Neural crest cell (in vitro differentiated cells): Measurements from ENCODE around the gene DGCR2. TPM values are rescaled to one million over a fixed set of nuclear protein-coding genes. Genes with fewer than 3 reads are reported as not detected.

Source experiments
- DNase-seq: peaks from one replicate; pipeline ENCODE4 v3.0.0; 2021; ENCODE audit warnings: low read depth, mixed read lengths, low spot score
- H3K27ac Mint-ChIP-seq: one replicate; pipeline ENCODE4 v1.8.0; 2021; ENCODE audit warnings: mild to moderate bottlenecking, mixed read lengths; ENCODE audit not compliant: unreplicated experiment
- H3K27me3 Mint-ChIP-seq: 2 replicates; pipeline ENCODE4 v1.8.0; 2021; ENCODE audit warnings: low read depth, mild to moderate bottlenecking, mixed read lengths
- H3K36me3 Mint-ChIP-seq: 2 replicates; pipeline ENCODE4 v1.8.0; 2021; ENCODE audit warnings: low read depth, mild to moderate bottlenecking, mixed read lengths
- H3K4me1 Mint-ChIP-seq: 2 replicates; pipeline ENCODE4 v1.8.0; 2021; ENCODE audit warnings: mixed read lengths
- H3K4me3 Mint-ChIP-seq: one replicate; pipeline ENCODE4 v1.8.0; 2021; ENCODE audit warnings: mild to moderate bottlenecking, mixed read lengths
- H3K9me3 Mint-ChIP-seq: 2 replicates; pipeline ENCODE4 v1.8.0; 2021; ENCODE audit warnings: mixed read lengths
- total RNA-seq: library from RNA; stranded (reverse); gene quantifications from 2 replicates; pipeline ENCODE4 v1.2.1, GENCODE V29; 2021
- TF ChIP-seq, protein P1 (sequence below): fragments of 200-600 bp; sonication (generic); conservative IDR thresholded peaks from 2 replicates; pipeline ENCODE4 v1.5.0; 2021; ENCODE audit warnings: antibody characterized with exemption, mild to moderate bottlenecking

DGCR2 gene
- total RNA-seq, 1 donor from 2014 or later: 91.6 TPM

- TF ChIP-seq, protein P1, sequence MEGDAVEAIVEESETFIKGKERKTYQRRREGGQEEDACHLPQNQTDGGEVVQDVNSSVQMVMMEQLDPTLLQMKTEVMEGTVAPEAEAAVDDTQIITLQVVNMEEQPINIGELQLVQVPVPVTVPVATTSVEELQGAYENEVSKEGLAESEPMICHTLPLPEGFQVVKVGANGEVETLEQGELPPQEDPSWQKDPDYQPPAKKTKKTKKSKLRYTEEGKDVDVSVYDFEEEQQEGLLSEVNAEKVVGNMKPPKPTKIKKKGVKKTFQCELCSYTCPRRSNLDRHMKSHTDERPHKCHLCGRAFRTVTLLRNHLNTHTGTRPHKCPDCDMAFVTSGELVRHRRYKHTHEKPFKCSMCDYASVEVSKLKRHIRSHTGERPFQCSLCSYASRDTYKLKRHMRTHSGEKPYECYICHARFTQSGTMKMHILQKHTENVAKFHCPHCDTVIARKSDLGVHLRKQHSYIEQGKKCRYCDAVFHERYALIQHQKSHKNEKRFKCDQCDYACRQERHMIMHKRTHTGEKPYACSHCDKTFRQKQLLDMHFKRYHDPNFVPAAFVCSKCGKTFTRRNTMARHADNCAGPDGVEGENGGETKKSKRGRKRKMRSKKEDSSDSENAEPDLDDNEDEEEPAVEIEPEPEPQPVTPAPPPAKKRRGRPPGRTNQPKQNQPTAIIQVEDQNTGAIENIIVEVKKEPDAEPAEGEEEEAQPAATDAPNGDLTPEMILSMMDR: no peak
- Mint-ChIP-seq H3K4me1 (peaks cover 8% of the 10 kb centered on the region), H3K27me3 (no peaks in the 10 kb centered on the region), H3K27ac (no peak overlapping the region), H3K36me3 (peaks cover 2% of the 10 kb centered on the region), H3K9me3 (no peaks in the 10 kb centered on the region), H3K4me3 (no peak overlapping the region)
- DNase-seq: no peak
These were observed 60.6 kb downstream of the DGCR2 start for GRCh38 chr22:19061471-19062138.

DNA sequence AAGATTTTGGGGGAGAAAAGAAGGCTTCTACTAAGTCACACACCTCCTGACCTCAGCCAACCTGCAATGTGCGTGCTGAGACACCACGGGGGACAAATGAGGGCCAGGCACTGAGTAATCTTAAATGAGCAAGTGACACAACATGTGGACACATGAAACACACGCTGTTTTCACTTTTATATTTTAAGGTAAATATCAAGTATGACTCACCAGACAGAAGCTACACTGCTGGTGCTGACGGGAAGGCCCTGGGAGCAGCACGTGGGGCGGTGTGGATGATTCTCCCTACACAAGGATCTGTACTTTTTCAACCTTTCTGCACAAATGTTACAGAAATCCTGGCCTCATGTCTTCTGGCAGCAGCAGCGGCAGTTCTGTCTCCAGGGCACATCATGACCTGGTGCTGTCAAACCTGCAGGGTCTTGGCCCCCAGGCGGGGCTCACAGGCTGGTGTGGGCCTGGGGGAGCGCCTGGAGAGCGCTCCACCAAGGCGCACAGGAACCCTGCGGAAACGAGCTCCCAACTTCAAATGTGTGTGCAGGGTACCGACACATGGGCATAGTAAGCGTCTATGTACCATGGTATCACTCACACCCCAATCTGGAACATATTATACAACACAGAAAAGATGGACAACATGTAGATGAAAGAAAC, 61.7 kb downstream of the DGCR2 start:
- Mint-ChIP-seq H3K36me3 (peaks cover 2% of the 10 kb centered on the region), H3K4me3 (no peak overlapping the region), H3K4me1 (peaks cover 8% of the 10 kb centered on the region), H3K27me3 (no peaks in the 10 kb centered on the region), H3K9me3 (no peaks in the 10 kb centered on the region), H3K27ac (no peak overlapping the region)
- TF ChIP-seq, protein P1: no peak
- no peak for DNase-seq

- no peak for DNase-seq
- Mint-ChIP-seq H3K36me3 (peaks cover 2% of the 10 kb centered on the region), H3K9me3 (no peaks in the 10 kb centered on the region), H3K4me1 (peaks cover 8% of the 10 kb centered on the region), H3K4me3 (no peak overlapping the region), H3K27ac (no peak overlapping the region), H3K27me3 (no peaks in the 10 kb centered on the region)
- TF ChIP-seq, protein P1: no peak
These were observed 62.5 kb downstream of the DGCR2 start for GRCh38 chr22:19059481-19060278.

- peaks cover 8% of the 10 kb centered on the region for H3K4me1 Mint-ChIP-seq
- H3K36me3 Mint-ChIP-seq: peaks cover 4% of the 10 kb centered on the region
- peak overlapping the region; percentile 67 for H3K27ac Mint-ChIP-seq
- no peaks in the 10 kb centered on the region for H3K27me3 Mint-ChIP-seq
- no peaks in the 10 kb centered on the region for H3K9me3 Mint-ChIP-seq
- H3K4me3 Mint-ChIP-seq: no peak overlapping the region
- TF ChIP-seq, protein P1: no peak
- no peak for DNase-seq
These were observed 63.3 kb downstream of the DGCR2 start for GRCh38 chr22:19058713-19059451.

GRCh38 chr22:19057999-19058491, 64.2 kb downstream of the DGCR2 start:
- Mint-ChIP-seq H3K36me3 (peaks cover 4% of the 10 kb centered on the region), H3K9me3 (no peaks in the 10 kb centered on the region), H3K4me3 (no peak overlapping the region), H3K27me3 (no peaks in the 10 kb centered on the region), H3K4me1 (peaks cover 8% of the 10 kb centered on the region), H3K27ac (no peak overlapping the region)
- TF ChIP-seq, protein P1: no peak
- DNase-seq: no peak
